Measurements from ENCODE around the gene SNAPC1.
"Not testable (repeated sequence)": the region's sequence is repeated elsewhere in the genome, so short reads cannot be mapped to it uniquely, and the experiment has no call there.

Gene SNAPC1, protein sequence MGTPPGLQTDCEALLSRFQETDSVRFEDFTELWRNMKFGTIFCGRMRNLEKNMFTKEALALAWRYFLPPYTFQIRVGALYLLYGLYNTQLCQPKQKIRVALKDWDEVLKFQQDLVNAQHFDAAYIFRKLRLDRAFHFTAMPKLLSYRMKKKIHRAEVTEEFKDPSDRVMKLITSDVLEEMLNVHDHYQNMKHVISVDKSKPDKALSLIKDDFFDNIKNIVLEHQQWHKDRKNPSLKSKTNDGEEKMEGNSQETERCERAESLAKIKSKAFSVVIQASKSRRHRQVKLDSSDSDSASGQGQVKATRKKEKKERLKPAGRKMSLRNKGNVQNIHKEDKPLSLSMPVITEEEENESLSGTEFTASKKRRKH

GRCh38 chr14:61761959-61762786, at the start of gene SNAPC1:
Gene SNAPC1 (plus strand): TSS chr14:61762420. CDS start chr14:61762461, 41 bp downstream.
- peak; percentile 96 for DNase-seq (ENCODE audit: low read depth)

DNA sequence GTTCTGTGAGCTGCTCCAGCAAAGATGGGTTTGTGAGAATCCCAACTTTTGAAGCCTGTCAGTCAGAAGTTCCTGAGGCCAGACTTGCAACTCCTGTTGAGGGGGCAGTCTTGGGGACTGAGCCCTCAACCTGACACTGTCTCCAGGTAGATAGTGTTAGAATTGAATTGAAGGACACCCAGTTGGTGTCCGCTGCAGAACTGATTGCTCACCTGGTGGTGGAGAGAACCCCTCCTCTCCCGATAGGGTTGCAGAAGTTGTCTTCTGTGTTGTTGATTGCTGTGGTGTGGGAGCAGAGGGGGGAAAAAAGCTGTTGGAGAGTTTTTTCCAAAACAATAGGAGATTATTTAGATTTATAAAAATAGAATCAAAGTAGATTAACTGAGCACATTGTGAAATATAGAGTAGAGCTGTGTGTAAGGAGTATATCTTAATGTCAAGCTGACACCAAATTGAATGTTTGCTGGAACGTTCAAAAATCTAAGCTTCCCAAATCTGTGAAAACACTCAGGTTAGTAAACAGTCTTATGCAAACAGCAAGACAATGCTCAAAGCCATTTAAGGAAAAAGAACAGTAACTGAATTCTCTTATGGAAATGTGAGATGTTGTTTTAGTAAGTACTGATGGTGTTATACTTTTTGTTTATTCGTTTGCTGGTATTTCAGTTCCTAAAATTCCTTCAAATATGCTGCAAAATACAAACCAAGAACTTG, 48.3 kb upstream of the SNAPC1 start:
- DNase-seq (ENCODE audit: low read depth) = no peak

GRCh38 chr14:61716956-61717355, 45.3 kb upstream of the SNAPC1 start:
- DNase-seq (ENCODE audit: low read depth) = no peak

- no peak for DNase-seq (ENCODE audit: low read depth)
Observed at GRCh38 chr14:61718039-61718438, 44.2 kb upstream of the SNAPC1 start.

DNA sequence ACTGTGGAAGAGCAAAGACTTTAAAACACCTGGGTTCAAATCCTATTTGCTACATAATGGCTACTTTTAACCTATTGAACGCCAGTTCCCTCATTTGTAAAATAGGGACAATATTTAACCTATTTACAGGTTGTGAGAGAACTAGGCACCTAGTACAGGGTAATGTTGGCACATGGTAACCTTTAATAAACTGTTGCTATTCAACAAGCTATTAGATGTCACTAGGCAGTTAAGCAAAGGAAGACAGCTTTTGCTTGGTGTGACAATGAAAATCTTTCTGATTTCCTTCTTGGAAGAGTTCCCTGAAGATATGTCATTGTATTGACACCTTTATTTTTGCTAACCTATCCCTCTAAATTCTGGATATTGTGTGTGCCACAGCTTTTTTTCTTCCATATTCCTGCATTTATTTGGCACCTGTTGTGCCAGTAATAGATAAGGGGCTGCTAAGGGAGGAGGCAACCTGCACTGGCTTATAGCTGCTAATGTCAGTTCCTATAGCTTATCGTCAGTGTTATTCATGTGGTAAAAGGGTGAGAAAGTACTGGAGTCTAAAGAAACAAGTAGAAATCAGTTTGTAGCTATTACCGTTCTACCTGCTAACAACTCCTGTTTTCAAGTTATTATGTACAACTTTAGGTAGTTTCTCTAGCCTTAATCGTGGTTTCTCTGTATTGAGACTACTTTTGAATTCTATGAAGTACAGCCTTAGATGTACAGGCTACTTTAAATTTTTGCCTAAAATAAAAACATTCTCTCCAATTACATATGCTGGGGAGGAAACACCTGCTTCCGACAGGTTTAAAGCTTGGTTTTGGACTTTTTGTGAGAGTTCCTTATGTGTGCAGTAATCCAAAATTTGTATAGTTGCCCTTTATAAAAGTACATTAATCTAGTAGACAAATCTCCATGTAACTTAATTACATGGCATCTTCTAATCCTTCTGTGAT, 42.6 kb upstream of the SNAPC1 start:
- DNase-seq (ENCODE audit: low read depth) = no peak

DNA sequence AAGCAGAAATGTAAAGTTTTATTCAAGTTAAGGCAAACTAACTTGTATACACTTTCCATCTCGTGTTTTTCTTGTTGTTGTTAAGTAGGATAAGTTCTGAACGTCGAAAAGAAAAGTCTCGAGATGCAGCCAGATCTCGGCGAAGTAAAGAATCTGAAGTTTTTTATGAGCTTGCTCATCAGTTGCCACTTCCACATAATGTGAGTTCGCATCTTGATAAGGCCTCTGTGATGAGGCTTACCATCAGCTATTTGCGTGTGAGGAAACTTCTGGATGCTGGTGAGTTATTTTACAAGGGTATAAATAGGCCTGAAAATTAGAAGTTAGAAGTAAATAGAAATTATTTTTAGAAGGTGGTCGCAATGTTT, 41.9 kb upstream of the SNAPC1 start:
- no peak for DNase-seq (ENCODE audit: low read depth)

DNA sequence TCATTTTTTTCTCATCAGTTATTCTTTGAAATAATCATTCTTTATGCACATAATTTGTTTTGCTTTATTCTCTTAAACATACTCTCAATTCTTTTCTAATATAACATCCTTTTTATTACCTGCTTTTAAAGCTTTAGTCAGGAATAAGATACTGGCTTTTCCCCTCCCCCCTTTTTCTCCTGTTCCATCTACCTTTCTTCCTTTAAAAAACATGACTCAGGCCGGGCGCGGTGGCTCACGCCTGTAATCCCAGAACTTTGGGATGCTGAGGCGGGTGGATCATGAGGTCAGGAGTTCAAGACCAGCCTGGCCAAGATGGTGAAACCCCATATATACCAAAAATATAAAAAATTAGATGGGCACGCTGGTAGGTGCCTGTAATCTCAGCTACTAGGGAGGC, 41.5 kb upstream of the SNAPC1 start:
- DNase-seq (ENCODE audit: low read depth) = no peak

GRCh38 chr14:61724133-61724532, 38.1 kb upstream of the SNAPC1 start:
- DNase-seq (ENCODE audit: low read depth) = no peak

GRCh38 chr14:61726778-61727658, 35.2 kb upstream of the SNAPC1 start:
- DNase-seq (ENCODE audit: low read depth) = no peak

GRCh38 chr14:61730756-61731373, 31.4 kb upstream of the SNAPC1 start:
- DNase-seq (ENCODE audit: low read depth) = no peak

DNA sequence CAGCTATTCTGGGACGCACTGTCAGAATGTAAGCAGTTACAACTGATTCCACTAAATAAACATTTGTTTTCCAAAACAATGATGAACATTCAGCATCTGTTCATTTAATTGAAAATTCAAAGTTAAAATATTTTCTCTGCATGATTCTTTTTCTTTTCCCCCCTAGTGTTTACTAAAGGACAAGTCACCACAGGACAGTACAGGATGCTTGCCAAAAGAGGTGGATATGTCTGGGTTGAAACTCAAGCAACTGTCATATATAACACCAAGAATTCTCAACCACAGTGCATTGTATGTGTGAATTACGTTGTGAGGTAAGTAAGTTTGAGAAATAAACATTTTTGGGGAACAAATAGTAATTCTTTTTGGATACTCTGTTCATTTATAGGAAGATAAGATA, 28.2 kb upstream of the SNAPC1 start:
- no peak for DNase-seq (ENCODE audit: low read depth)

GRCh38 chr14:61736751-61737150, 25.5 kb upstream of the SNAPC1 start:
- no peak for DNase-seq (ENCODE audit: low read depth)

GRCh38 chr14:61737915-61738314, 24.3 kb upstream of the SNAPC1 start:
- no peak for DNase-seq (ENCODE audit: low read depth)

DNA sequence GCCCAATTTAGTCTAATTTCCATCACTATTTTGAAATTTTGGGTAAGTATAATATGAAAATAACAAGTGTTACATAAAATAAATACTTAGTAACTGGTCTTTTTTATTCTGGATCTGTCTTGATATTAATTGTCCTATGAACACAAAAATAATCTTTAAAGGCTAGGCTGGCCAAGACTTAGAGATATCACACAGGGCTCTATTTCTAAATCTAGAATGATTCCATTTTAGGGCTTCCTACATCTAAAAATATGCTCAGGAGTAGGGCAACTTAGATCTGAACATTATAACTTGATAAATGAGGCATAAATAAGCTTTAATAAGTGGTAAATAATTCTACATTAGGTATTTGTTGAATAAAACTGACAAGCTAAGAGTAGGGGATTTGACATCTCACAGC, 23.1 kb upstream of the SNAPC1 start:
- DNase-seq (ENCODE audit: low read depth) = no peak

DNA sequence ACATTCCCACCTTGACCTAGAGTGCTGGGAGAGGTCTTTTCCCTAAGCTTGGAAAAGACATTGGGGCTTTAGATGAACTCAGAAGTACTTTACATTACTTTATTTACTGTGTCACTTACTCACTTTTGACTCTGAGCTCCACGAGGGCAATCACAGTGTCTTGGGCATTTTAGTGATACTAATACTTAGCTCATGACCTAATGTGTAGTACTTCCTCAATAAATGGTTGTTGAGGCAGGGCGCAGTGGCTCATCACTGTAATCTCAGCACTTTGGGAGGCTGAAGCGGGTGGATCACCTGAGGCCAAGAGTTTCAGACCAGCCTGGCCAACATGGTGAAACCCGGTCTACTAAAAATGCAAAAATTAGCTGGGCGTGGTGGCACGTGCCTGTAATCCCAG, 19.8 kb upstream of the SNAPC1 start:
- no peak for DNase-seq (ENCODE audit: low read depth)

DNA sequence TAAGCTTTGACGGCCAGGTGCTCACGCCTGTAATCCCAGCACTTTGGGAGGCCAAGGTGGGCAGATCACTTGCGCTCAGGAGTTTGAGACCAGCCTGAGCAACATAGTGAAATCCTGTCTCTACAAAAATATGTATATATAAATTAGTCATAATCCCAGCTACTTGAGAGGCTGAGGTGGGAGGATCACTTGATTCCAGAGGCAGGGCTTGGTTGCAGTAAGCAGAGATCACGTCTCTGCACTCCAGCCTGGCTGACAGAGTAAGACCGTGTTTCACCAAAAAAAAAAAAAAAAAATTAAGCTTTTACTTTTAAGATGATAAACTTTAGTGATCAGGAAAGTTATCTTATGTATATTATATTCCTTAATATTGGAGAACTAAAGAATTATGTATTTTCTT, 18.0 kb upstream of the SNAPC1 start:
- DNase-seq (ENCODE audit: low read depth) = no peak

- not testable (repeated sequence) for DNase-seq (ENCODE audit: low read depth)
Observed at GRCh38 chr14:61746346-61746745, 15.9 kb upstream of the SNAPC1 start.

- DNase-seq (ENCODE audit: low read depth) = no peak
Observed at GRCh38 chr14:61746881-61747280, 15.3 kb upstream of the SNAPC1 start.

DNA sequence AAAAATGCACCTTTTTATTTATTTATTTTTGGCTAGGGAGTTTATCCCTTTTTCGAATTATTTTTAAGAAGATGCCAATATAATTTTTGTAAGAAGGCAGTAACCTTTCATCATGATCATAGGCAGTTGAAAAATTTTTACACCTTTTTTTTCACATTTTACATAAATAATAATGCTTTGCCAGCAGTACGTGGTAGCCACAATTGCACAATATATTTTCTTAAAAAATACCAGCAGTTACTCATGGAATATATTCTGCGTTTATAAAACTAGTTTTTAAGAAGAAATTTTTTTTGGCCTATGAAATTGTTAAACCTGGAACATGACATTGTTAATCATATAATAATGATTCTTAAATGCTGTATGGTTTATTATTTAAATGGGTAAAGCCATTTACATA, 14.9 kb upstream of the SNAPC1 start:
- DNase-seq (ENCODE audit: low read depth) = no peak

DNA sequence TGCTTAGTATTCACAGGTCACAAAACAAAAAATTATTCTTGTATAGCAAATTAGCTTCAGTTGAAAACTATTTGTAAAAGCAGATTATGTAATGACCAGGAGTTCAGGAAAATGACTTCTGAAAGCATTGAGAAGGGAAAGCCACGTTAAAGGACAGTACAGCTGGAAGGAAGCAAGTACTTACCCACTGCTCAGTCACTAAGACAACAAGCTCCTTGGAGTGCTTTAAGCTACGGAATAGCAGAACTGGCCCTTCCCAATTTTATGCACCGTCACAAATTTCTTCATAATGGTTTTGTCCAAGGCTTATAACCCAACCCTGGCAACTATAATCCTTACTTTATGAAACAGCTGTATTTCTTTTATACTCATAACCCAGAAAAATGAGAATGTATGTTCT, 13.0 kb upstream of the SNAPC1 start:
- DNase-seq (ENCODE audit: low read depth) = no peak
